ENCODE data around the gene PTH. TPM values are rescaled to one million over a fixed set of nuclear protein-coding genes. Genes with fewer than 3 reads are reported as not detected.

PTH gene
- total and polyA plus RNA-seq, 9 of the 15 experiments (the other 6 are each of a cell fraction or from before 2014, with no cell fraction given) = not detected

DNA sequence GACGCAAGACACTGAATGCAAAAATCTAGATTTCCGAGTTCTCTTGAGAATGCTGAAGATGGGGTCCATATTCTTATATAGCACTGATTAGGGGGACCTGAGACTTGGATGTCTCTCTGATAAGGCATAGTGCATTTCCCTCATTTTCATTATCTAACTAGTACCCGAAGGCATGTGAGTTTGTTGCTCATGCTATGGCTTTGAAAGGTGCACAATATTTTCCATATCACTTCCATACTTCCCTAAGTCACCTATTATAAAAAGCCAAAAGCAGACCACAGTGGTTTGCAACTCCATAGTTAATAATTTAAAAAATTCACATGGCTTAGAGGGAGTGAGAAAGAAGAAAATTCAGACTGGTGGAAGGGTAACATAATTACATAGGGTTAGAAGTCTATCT lies 34.5 kb downstream of the PTH start:
- TSS peak; percentile 43 for BruUV-seq (replicated peaks)
- Histone ChIP-seq H3K9me3 (replicated peaks; ENCODE audit: control insufficient read depth, insufficient read depth, low read depth, low read length) (no peaks in the 10 kb centered on the region), H3K4me3 (no peak overlapping the region), H3K36me3 (ENCODE audit: control insufficient read depth, insufficient read depth, low read length) (no peaks in the 10 kb centered on the region), H3K27ac (ENCODE audit: extremely low read depth, low read depth, low read length) (no peak overlapping the region), H3K9ac (ENCODE audit: insufficient read depth in 1 of 2, low read depth in 2 of 2, low read length in 2 of 2) (no peak overlapping the region), H3K27me3 (ENCODE audit: control insufficient read depth in 2 of 2, insufficient read depth in 2 of 2, low read length in 2 of 2) (no peaks in the 10 kb centered on the region), H2AFZ (ENCODE audit: low read depth, low read length) (no peak overlapping the region), H3K9me1 (ENCODE audit: control insufficient read depth, insufficient read depth, low read length) (no peaks in the 10 kb centered on the region), H4K20me1 (replicated peaks; ENCODE audit: control insufficient read depth, insufficient read depth, low read length) (no peaks in the 10 kb centered on the region), H3K79me2 (ENCODE audit: control insufficient read depth, insufficient read depth, low read length) (peaks cover 19% of the 10 kb centered on the region), H3K4me1 (replicated peaks in 1 of 2; ENCODE audit: control insufficient read depth in 2 of 2, insufficient read depth in 2 of 2, low read length in 2 of 2) (peaks cover 8 to 14% of the 10 kb centered on the region in 2 experiments), H3K4me2 (ENCODE audit: insufficient read depth, low read length) (no peak overlapping the region)
- in situ Hi-C loops (cut with MboI) = no loop called here
- ChIA-PET POLR2A (no interaction called here), CTCF (ENCODE audit: low intra/inter-chr PET ratio) (no interaction called here)
- DNase-seq (ENCODE audit: extremely low read depth in 1 of 4, low spot score in 3 of 4) = no peak
- FAIRE-seq = no peak
- ATAC-seq = no peak
- TF ChIP-seq TCFL5 (CRISPR knock-in tag; conservative IDR thresholded peaks at IDR 0.05) (no peak), ZNF239 (CRISPR knock-in tag; IDR thresholded peaks at IDR 0.05) (no peak), BRD9 (IDR thresholded peaks at IDR 0.05; ENCODE audit: low read depth, partially characterized antibody) (no peak), KAT2B (IDR thresholded peaks at IDR 0.05; ENCODE audit: low read depth, low read length) (no peak), ESRRB (CRISPR knock-in tag; IDR thresholded peaks at IDR 0.05; ENCODE audit: borderline replicate concordance) (no peak), FOXJ2 (tag; IDR thresholded peaks at IDR 0.05) (no peak), NFRKB (IDR thresholded peaks at IDR 0.05; ENCODE audit: low read depth) (no peak), MAZ (CRISPR knock-in tag; conservative IDR thresholded peaks at IDR 0.05 in 1 of 2, IDR thresholded peaks at IDR 0.05 in 1 of 2) (no peak), NR2F6 (CRISPR knock-in tag; IDR thresholded peaks at IDR 0.05) (no peak)
- TF ChIP-seq, protein P1, sequence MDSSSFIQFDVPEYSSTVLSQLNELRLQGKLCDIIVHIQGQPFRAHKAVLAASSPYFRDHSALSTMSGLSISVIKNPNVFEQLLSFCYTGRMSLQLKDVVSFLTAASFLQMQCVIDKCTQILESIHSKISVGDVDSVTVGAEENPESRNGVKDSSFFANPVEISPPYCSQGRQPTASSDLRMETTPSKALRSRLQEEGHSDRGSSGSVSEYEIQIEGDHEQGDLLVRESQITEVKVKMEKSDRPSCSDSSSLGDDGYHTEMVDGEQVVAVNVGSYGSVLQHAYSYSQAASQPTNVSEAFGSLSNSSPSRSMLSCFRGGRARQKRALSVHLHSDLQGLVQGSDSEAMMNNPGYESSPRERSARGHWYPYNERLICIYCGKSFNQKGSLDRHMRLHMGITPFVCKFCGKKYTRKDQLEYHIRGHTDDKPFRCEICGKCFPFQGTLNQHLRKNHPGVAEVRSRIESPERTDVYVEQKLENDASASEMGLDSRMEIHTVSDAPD (CRISPR knock-in tag; IDR thresholded peaks at IDR 0.05) = no peak
- TF ChIP-seq, protein P2, sequence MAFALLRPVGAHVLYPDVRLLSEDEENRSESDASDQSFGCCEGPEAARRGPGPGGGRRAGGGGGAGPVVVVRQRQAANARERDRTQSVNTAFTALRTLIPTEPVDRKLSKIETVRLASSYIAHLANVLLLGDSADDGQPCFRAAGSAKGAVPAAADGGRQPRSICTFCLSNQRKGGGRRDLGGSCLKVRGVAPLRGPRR (CRISPR knock-in tag; IDR thresholded peaks at IDR 0.05) = no peak
- intact Hi-C loops (cut with micrococcal nuclease) = loop anchor here (10.0 kb wide), 3 partner anchors 106 to 234 kb away; partner anchors contain the start of gene FAR1
- 69% methylated on average over 3 of the region's 3 CpGs for WGBS (ENCODE audit: insufficient coverage, low coverage, missing lambda C conversion rate)

Data from K562 (cell line).